Measurements from ENCODE around the gene ABCD1.

DNA sequence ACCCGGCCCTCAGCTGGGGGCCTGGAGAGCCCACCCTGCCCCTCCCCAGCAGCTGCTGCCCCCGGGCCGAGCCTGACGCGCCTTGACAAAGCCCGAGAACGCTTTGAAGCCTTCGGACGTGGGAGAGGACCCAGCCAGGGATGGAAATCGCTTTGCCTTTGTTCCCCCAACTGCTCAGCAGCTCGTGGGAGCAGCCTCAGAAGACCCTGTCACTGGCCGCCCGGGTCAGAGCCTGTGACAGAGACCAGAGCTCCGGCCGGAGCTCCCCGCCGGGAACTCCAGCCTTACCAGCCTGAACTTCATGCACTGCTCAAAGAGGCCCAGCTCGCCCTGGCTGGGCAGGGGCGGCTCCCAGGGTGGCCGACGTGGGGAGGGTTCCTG, 39.5 kb upstream of the ABCD1 start:
- TF ChIP-seq, protein P1, sequence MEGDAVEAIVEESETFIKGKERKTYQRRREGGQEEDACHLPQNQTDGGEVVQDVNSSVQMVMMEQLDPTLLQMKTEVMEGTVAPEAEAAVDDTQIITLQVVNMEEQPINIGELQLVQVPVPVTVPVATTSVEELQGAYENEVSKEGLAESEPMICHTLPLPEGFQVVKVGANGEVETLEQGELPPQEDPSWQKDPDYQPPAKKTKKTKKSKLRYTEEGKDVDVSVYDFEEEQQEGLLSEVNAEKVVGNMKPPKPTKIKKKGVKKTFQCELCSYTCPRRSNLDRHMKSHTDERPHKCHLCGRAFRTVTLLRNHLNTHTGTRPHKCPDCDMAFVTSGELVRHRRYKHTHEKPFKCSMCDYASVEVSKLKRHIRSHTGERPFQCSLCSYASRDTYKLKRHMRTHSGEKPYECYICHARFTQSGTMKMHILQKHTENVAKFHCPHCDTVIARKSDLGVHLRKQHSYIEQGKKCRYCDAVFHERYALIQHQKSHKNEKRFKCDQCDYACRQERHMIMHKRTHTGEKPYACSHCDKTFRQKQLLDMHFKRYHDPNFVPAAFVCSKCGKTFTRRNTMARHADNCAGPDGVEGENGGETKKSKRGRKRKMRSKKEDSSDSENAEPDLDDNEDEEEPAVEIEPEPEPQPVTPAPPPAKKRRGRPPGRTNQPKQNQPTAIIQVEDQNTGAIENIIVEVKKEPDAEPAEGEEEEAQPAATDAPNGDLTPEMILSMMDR (IDR thresholded peaks at IDR 0.05), result no peak
- TF ChIP-seq POLR2A (IDR thresholded peaks at IDR 0.05), result no peak

All from tibial nerve (tissue), 3 donors.